CD4-positive, alpha-beta memory T cell (primary cell): ENCODE results near the gene CD163L1. TPM values are rescaled to one million over a fixed set of nuclear protein-coding genes. Genes with fewer than 3 reads are reported as not detected.
A peak's percentile ranks its signal among the peaks of the same experiment; 100 is the strongest.
"Not testable (repeated sequence)": the region's sequence is repeated elsewhere in the genome, so short reads cannot be mapped to it uniquely, and the experiment has no call there.

Source experiments
- CTCF ChIA-PET: fragments of 350-600 bp; sonication (Branson Sonifier 250); formaldehyde crosslinking; loops from one replicate; lab custom pipeline; 2021; ENCODE audit warnings: inconsistent platforms; ENCODE audit not compliant: partially characterized antibody; lab: Charles Lee
- POLR2A ChIA-PET: fragments of 350-600 bp; sonication (Branson Sonifier 250); formaldehyde crosslinking; loops from one replicate; lab custom pipeline; 2021; ENCODE audit not compliant: partially characterized antibody; lab: Charles Lee
- DNase-seq, 5 donors: peaks; one replicate each; pipeline versions ENCODE4 v3.0.0 to v3.0.0-alpha.2; 2020 to 2022; ENCODE audit warnings: mixed read lengths in 1 of 5
- H3K27ac ChIP-seq: one replicate; pipeline ENCODE4 v1.7.0; 2013; ENCODE audit warnings: low read depth, low read length
- H3K27me3 ChIP-seq: 2 replicates; pipeline ENCODE4 v1.7.0; 2013; ENCODE audit warnings: mild to moderate bottlenecking, low read length, moderate library complexity; ENCODE audit not compliant: insufficient read depth
- H3K36me3 ChIP-seq: 2 replicates; pipeline ENCODE4 v1.7.0; 2013; ENCODE audit warnings: mild to moderate bottlenecking, low read length, moderate library complexity; ENCODE audit not compliant: insufficient read depth
- H3K4me1 ChIP-seq: 2 replicates; pipeline ENCODE4 v1.7.0; 2013; ENCODE audit warnings: mild to moderate bottlenecking, low read length, moderate library complexity; ENCODE audit not compliant: insufficient read depth
- H3K4me3 ChIP-seq, 2 donors: one replicate each; pipeline ENCODE4 v1.7.0; 2013; ENCODE audit warnings: low read length in 2 of 2, mild to moderate bottlenecking in 1 of 2
- H3K9me3 ChIP-seq, 2 donors: one replicate each; pipeline ENCODE4 v1.7.0; 2013; ENCODE audit warnings: low read length in 2 of 2, control low read depth in 1 of 2; ENCODE audit not compliant: control insufficient read depth in 1 of 2
- H3K27ac Mint-ChIP-seq, 7 donors: one replicate each; pipeline ENCODE4 v1.8.0; 2020 to 2021; ENCODE audit warnings: mixed read lengths in 7 of 7, mild to moderate bottlenecking in 6 of 7, inconsistent platforms in 3 of 7, moderate library complexity in 3 of 7
- H3K27me3 Mint-ChIP-seq, 2 donors: one replicate each; pipeline ENCODE4 v1.8.0; 2020 to 2021; ENCODE audit warnings: mixed read lengths in 2 of 2
- H3K36me3 Mint-ChIP-seq, 2 donors: one replicate each; pipeline ENCODE4 v1.8.0; 2020 to 2021; ENCODE audit warnings: mixed read lengths in 2 of 2, inconsistent platforms in 1 of 2, mild to moderate bottlenecking in 1 of 2
- H3K4me1 Mint-ChIP-seq, 4 donors: one replicate each; pipeline ENCODE4 v1.8.0; 2020 to 2021; ENCODE audit warnings: mixed read lengths in 4 of 4, mild to moderate bottlenecking in 1 of 4
- H3K4me3 Mint-ChIP-seq, 8 donors: one replicate each; pipeline ENCODE4 v1.8.0; 2020 to 2021; ENCODE audit warnings: mixed read lengths in 8 of 8, mild to moderate bottlenecking in 7 of 8, moderate library complexity in 6 of 8, inconsistent platforms in 3 of 8
- H3K9me3 Mint-ChIP-seq, 8 donors: one replicate each; pipeline ENCODE4 v1.8.0; 2020 to 2021; ENCODE audit warnings: mixed read lengths in 8 of 8, mild to moderate bottlenecking in 5 of 8, inconsistent platforms in 3 of 8, moderate library complexity in 1 of 8
- intact Hi-C: fragments of 100-400 bp; cut with micrococcal nuclease; formaldehyde crosslinking; loops from one replicate; pipeline ENCODE4 v1.15.1; 2023
- polyA plus RNA-seq, 2 donors: library from polyadenylated mRNA; unstranded; fragments of 300-500 nt; fragmentation: Illumina TruSeq; gene quantifications; one replicate each; pipeline ENCODE4 v1.2.3, GENCODE V29; 2021
- total RNA-seq, 2 experiments: library from RNA; stranded (reverse); gene quantifications; one replicate each; pipeline ENCODE4 v1.2.3, GENCODE V29; 2021

Gene CD163L1
- total and polyA plus RNA-seq, 4 experiments from 2014 or later: 0.69 to 1.1 TPM; not detected in 2

GRCh38 chr12:7337790-7338189, 106.2 kb downstream of the CD163L1 start:
- Mint-ChIP-seq H3K27ac (peak overlapping the region in 1 of 7 donors; percentile 66), H3K4me1 (peaks cover 11 to 34% (median 17%) of the 10 kb centered on the region in 4 donors), H3K9me3 (peaks cover 0 to 28% (median 17%) of the 10 kb centered on the region in 8 donors)
- H3K4me3 Mint-ChIP-seq, H3K9me3 ChIP-seq, H3K27me3 ChIP-seq, H3K27me3 Mint-ChIP-seq, intact Hi-C loops, POLR2A ChIA-PET, H3K27ac ChIP-seq, H3K36me3 ChIP-seq, H3K4me3 ChIP-seq, DNase-seq, CTCF ChIA-PET, H3K36me3 Mint-ChIP-seq: not testable (repeated sequence)
- H3K4me1 ChIP-seq: peaks cover 12% of the 10 kb centered on the region

- H3K4me3 ChIP-seq: no peak overlapping the region
- no peaks in the 10 kb centered on the region for H3K27me3 ChIP-seq
- no peak for DNase-seq
- Mint-ChIP-seq H3K4me3 (no peak overlapping the region), H3K27me3 (peaks cover 0 to 1% of the 10 kb centered on the region in 2 donors), H3K36me3 (peaks cover 0 to 5% of the 10 kb centered on the region in 2 donors), H3K27ac (no peak overlapping the region), H3K4me1 (peaks cover 3 to 12% (median 7%) of the 10 kb centered on the region in 4 donors), H3K9me3 (peaks cover 0 to 26% (median 16%) of the 10 kb centered on the region in 8 donors)
- no peaks in the 10 kb centered on the region for H3K9me3 ChIP-seq
- no peak overlapping the region for H3K27ac ChIP-seq
- intact Hi-C loops: no loop called here
- no peaks in the 10 kb centered on the region for H3K36me3 ChIP-seq
- H3K4me1 ChIP-seq: no peaks in the 10 kb centered on the region
- ChIA-PET POLR2A (no interaction called here), CTCF (interaction anchor here (3.1 kb wide), 1 partner anchor 10 kb away, joined by 8 read pairs; no protein-coding TSS in a partner anchor)
Measured at GRCh38 chr12:7327918-7328317, 116.0 kb downstream of the CD163L1 start.

GRCh38 chr12:7324176-7324575, 119.8 kb downstream of the CD163L1 start:
- POLR2A ChIA-PET: no interaction called here
- CTCF ChIA-PET: no interaction called here
- Histone ChIP-seq H3K27ac (no peak overlapping the region), H3K4me1 (no peaks in the 10 kb centered on the region), H3K27me3 (no peaks in the 10 kb centered on the region), H3K36me3 (no peaks in the 10 kb centered on the region), H3K9me3 (no peaks in the 10 kb centered on the region), H3K4me3 (no peak overlapping the region)
- no peaks in the 10 kb centered on the region for H3K36me3 Mint-ChIP-seq
- H3K27me3 Mint-ChIP-seq: peaks cover 0 to 1% of the 10 kb centered on the region in 2 donors
- H3K4me1 Mint-ChIP-seq: no peaks in the 10 kb centered on the region
- intact Hi-C loops: loop anchor here (5.0 kb wide), 1 partner anchor 107 kb away; no protein-coding TSS in a partner anchor
- no peak overlapping the region for H3K27ac Mint-ChIP-seq
- no peak for DNase-seq
- H3K9me3 Mint-ChIP-seq: no peaks in the 10 kb centered on the region
- no peak overlapping the region for H3K4me3 Mint-ChIP-seq

- H3K9me3 ChIP-seq: no peaks in the 10 kb centered on the region
- H3K4me3 ChIP-seq: no peak overlapping the region
- DNase-seq: no peak
- ChIA-PET POLR2A (no interaction called here), CTCF (interaction anchor here (0.8 kb wide), 1 partner anchor 138 kb away, joined by 4 read pairs; no protein-coding TSS in a partner anchor)
- Mint-ChIP-seq H3K36me3 (no peaks in the 10 kb centered on the region), H3K27ac (peak overlapping the region in 1 of 7 donors; percentile 13), H3K4me3 (no peak overlapping the region), H3K27me3 (no peaks in the 10 kb centered on the region), H3K4me1 (no peaks in the 10 kb centered on the region), H3K9me3 (no peaks in the 10 kb centered on the region)
- H3K27me3 ChIP-seq: no peaks in the 10 kb centered on the region
- no peak overlapping the region for H3K27ac ChIP-seq
- intact Hi-C loops: loop anchor here (5.0 kb wide), 1 partner anchor 105 kb away; no protein-coding TSS in a partner anchor
- no peaks in the 10 kb centered on the region for H3K4me1 ChIP-seq
- H3K36me3 ChIP-seq: no peaks in the 10 kb centered on the region
Measured at GRCh38 chr12:7322599-7322998, 121.4 kb downstream of the CD163L1 start.

GRCh38 chr12:7321624-7322023, 122.3 kb downstream of the CD163L1 start:
- H3K27ac Mint-ChIP-seq: no peak overlapping the region
- H3K9me3 ChIP-seq: no peaks in the 10 kb centered on the region
- no peak overlapping the region for H3K4me3 ChIP-seq
- H3K36me3 Mint-ChIP-seq: no peaks in the 10 kb centered on the region
- no peaks in the 10 kb centered on the region for H3K36me3 ChIP-seq
- H3K27ac ChIP-seq: no peak overlapping the region
- H3K9me3 Mint-ChIP-seq: no peaks in the 10 kb centered on the region
- no peaks in the 10 kb centered on the region for H3K4me1 Mint-ChIP-seq
- no peaks in the 10 kb centered on the region for H3K27me3 Mint-ChIP-seq
- intact Hi-C loops: loop anchor here (5.0 kb wide), 1 partner anchor 104 kb away; no protein-coding TSS in a partner anchor
- no peak overlapping the region for H3K4me3 Mint-ChIP-seq
- no peaks in the 10 kb centered on the region for H3K27me3 ChIP-seq
- CTCF ChIA-PET: interaction anchor here (0.8 kb wide), 1 partner anchor 139 kb away, joined by 4 read pairs; no protein-coding TSS in a partner anchor
- POLR2A ChIA-PET: no interaction called here
- DNase-seq: no peak
- H3K4me1 ChIP-seq: no peaks in the 10 kb centered on the region

- peak in 1 of 5 donors; percentile 8 for DNase-seq
- ChIA-PET CTCF (interaction anchor here (0.8 to 2.3 kb wide), 3 partner anchors 100 to 140 kb away, joined by 4 to 17 read pairs (median 5); no protein-coding TSS in a partner anchor), POLR2A (no interaction called here)
- peak overlapping the region in 1 of 7 donors; percentile 11 for H3K27ac Mint-ChIP-seq
- no peaks in the 10 kb centered on the region for H3K36me3 ChIP-seq
- no peaks in the 10 kb centered on the region for H3K27me3 Mint-ChIP-seq
- no peak overlapping the region for H3K4me3 Mint-ChIP-seq
- intact Hi-C loops: loop anchor here (1.0 to 5.0 kb wide), 2 partner anchors 103 to 140 kb away; no protein-coding TSS in a partner anchor
- H3K27me3 ChIP-seq: no peaks in the 10 kb centered on the region
- H3K36me3 Mint-ChIP-seq: no peaks in the 10 kb centered on the region
- no peaks in the 10 kb centered on the region for H3K4me1 ChIP-seq
- H3K9me3 ChIP-seq: no peaks in the 10 kb centered on the region
- no peak overlapping the region for H3K4me3 ChIP-seq
- no peaks in the 10 kb centered on the region for H3K9me3 Mint-ChIP-seq
- no peak overlapping the region for H3K27ac ChIP-seq
- H3K4me1 Mint-ChIP-seq: no peaks in the 10 kb centered on the region
Measured at GRCh38 chr12:7319930-7320329, 124.0 kb downstream of the CD163L1 start.

- intact Hi-C loops: no loop called here
- no peak for DNase-seq
- H3K4me3 Mint-ChIP-seq: no peak overlapping the region
- Histone ChIP-seq H3K27ac (no peak overlapping the region), H3K4me1 (no peaks in the 10 kb centered on the region), H3K9me3 (no peaks in the 10 kb centered on the region), H3K36me3 (no peaks in the 10 kb centered on the region), H3K4me3 (no peak overlapping the region), H3K27me3 (no peaks in the 10 kb centered on the region)
- H3K9me3 Mint-ChIP-seq: no peaks in the 10 kb centered on the region
- no peaks in the 10 kb centered on the region for H3K4me1 Mint-ChIP-seq
- no peaks in the 10 kb centered on the region for H3K36me3 Mint-ChIP-seq
- CTCF ChIA-PET: no interaction called here
- POLR2A ChIA-PET: no interaction called here
- H3K27ac Mint-ChIP-seq: no peak overlapping the region
- no peaks in the 10 kb centered on the region for H3K27me3 Mint-ChIP-seq
Measured at GRCh38 chr12:7310070-7310469, 133.9 kb downstream of the CD163L1 start.
